Measurements from ENCODE around the gene TUBA4A. TPM values are rescaled to one million over a fixed set of nuclear protein-coding genes. Genes with fewer than 3 reads are reported as not detected.
A peak's percentile ranks its signal among the peaks of the same experiment; 100 is the strongest.

TUBA4A gene
- total RNA-seq, 1 donor from 2014 or later: not detected

- Histone ChIP-seq H3K9me3 (ENCODE audit: low read depth) (no peaks in the 10 kb centered on the region), H3K79me2 (ENCODE audit: low read depth) (no peaks in the 10 kb centered on the region), H3K9ac (no peak overlapping the region), H2AFZ (replicated peaks) (no peak overlapping the region), H3K4me2 (no peak overlapping the region), H3K27me3 (peaks cover 51% of the 10 kb centered on the region), H3K4me1 (peaks cover 25% of the 10 kb centered on the region), H4K20me1 (ENCODE audit: low read depth) (no peaks in the 10 kb centered on the region), H3F3A (ENCODE audit: low read depth) (peaks cover 6% of the 10 kb centered on the region), H3K36me3 (no peaks in the 10 kb centered on the region), H3K27ac (no peak overlapping the region), H3K4me3 (no peak overlapping the region)
- TF ChIP-seq, protein P1, sequence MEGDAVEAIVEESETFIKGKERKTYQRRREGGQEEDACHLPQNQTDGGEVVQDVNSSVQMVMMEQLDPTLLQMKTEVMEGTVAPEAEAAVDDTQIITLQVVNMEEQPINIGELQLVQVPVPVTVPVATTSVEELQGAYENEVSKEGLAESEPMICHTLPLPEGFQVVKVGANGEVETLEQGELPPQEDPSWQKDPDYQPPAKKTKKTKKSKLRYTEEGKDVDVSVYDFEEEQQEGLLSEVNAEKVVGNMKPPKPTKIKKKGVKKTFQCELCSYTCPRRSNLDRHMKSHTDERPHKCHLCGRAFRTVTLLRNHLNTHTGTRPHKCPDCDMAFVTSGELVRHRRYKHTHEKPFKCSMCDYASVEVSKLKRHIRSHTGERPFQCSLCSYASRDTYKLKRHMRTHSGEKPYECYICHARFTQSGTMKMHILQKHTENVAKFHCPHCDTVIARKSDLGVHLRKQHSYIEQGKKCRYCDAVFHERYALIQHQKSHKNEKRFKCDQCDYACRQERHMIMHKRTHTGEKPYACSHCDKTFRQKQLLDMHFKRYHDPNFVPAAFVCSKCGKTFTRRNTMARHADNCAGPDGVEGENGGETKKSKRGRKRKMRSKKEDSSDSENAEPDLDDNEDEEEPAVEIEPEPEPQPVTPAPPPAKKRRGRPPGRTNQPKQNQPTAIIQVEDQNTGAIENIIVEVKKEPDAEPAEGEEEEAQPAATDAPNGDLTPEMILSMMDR (IDR thresholded peaks at IDR 0.05): no peak
- TF ChIP-seq EZH2phosphoT487 (IDR thresholded peaks at IDR 0.05) (no peak), EZH2 (IDR thresholded peaks at IDR 0.05) (no peak)
- H3K4me3 Mint-ChIP-seq: no peak overlapping the region
- peaks cover 37% of the 10 kb centered on the region for H3K4me1 Mint-ChIP-seq
- H3K27me3 Mint-ChIP-seq (ENCODE audit: insufficient read depth, low read depth): peaks cover 7% of the 10 kb centered on the region
- H3K36me3 Mint-ChIP-seq: no peaks in the 10 kb centered on the region
- H3K27ac Mint-ChIP-seq: no peak overlapping the region
- H3K9me3 Mint-ChIP-seq: no peaks in the 10 kb centered on the region
- DNase-seq (ENCODE audit: low spot score): no peak
Observed at GRCh38 chr2:219296631-219297391, 43.1 kb upstream of the TUBA4A start.

- no peak overlapping the region for H3K27ac Mint-ChIP-seq
- peaks cover 37% of the 10 kb centered on the region for H3K4me1 Mint-ChIP-seq
- H3K9me3 ChIP-seq (ENCODE audit: low read depth): no peaks in the 10 kb centered on the region
- TF ChIP-seq, protein P1 (IDR thresholded peaks at IDR 0.05): no peak
- TF ChIP-seq EZH2phosphoT487 (IDR thresholded peaks at IDR 0.05) (no peak), EZH2 (IDR thresholded peaks at IDR 0.05) (no peak)
- no peaks in the 10 kb centered on the region for H3K36me3 ChIP-seq
- no peak overlapping the region for H3K4me2 ChIP-seq
- no peak overlapping the region for H3K9ac ChIP-seq
- H3F3A ChIP-seq (ENCODE audit: low read depth): peaks cover 6% of the 10 kb centered on the region
- peaks cover 25% of the 10 kb centered on the region for H3K4me1 ChIP-seq
- H3K27me3 ChIP-seq: peaks cover 47% of the 10 kb centered on the region
- H3K27me3 Mint-ChIP-seq (ENCODE audit: insufficient read depth, low read depth): peaks cover 7% of the 10 kb centered on the region
- no peaks in the 10 kb centered on the region for H4K20me1 ChIP-seq (ENCODE audit: low read depth)
- H3K27ac ChIP-seq: no peak overlapping the region
- DNase-seq (ENCODE audit: low spot score): no peak
- H2AFZ ChIP-seq (replicated peaks): no peak overlapping the region
- no peak overlapping the region for H3K4me3 Mint-ChIP-seq
- no peak overlapping the region for H3K4me3 ChIP-seq
- H3K36me3 Mint-ChIP-seq: no peaks in the 10 kb centered on the region
- no peaks in the 10 kb centered on the region for H3K9me3 Mint-ChIP-seq
- no peaks in the 10 kb centered on the region for H3K79me2 ChIP-seq (ENCODE audit: low read depth)
Observed at GRCh38 chr2:219296142-219296541, 42.4 kb upstream of the TUBA4A start.

GRCh38 chr2:219294356-219295351 is 40.9 kb upstream of the TUBA4A start:
- H3K4me3 Mint-ChIP-seq: peak overlapping the region; percentile 79
- Histone ChIP-seq H3K36me3 (no peaks in the 10 kb centered on the region), H3K9me3 (ENCODE audit: low read depth) (no peaks in the 10 kb centered on the region), H3K27me3 (peaks cover 38% of the 10 kb centered on the region), H3K4me2 (peak overlapping the region; percentile 79), H2AFZ (replicated peaks) (peak overlapping the region; percentile 80), H3K4me1 (peaks cover 13% of the 10 kb centered on the region), H3K79me2 (ENCODE audit: low read depth) (no peaks in the 10 kb centered on the region), H3K9ac (no peak overlapping the region), H4K20me1 (ENCODE audit: low read depth) (no peaks in the 10 kb centered on the region), H3K4me3 (peak overlapping the region; percentile 77), H3F3A (ENCODE audit: low read depth) (no peaks in the 10 kb centered on the region), H3K27ac (no peak overlapping the region)
- H3K9me3 Mint-ChIP-seq: no peaks in the 10 kb centered on the region
- peak overlapping the region; percentile 15 for H3K27ac Mint-ChIP-seq
- H3K36me3 Mint-ChIP-seq: no peaks in the 10 kb centered on the region
- DNase-seq (ENCODE audit: low spot score): peak; percentile 93
- peaks cover 26% of the 10 kb centered on the region for H3K4me1 Mint-ChIP-seq
- TF ChIP-seq, protein P1 (IDR thresholded peaks at IDR 0.05): peak; percentile 82
- TF ChIP-seq EZH2 (IDR thresholded peaks at IDR 0.05): no peak
- peaks cover 7% of the 10 kb centered on the region for H3K27me3 Mint-ChIP-seq (ENCODE audit: insufficient read depth, low read depth)
